ENCODE measurements around the gene GSX2.
"Not testable (repeated sequence)": the region's sequence is repeated elsewhere in the genome, so short reads cannot be mapped to it uniquely, and the experiment has no call there.

Gene GSX2

DNA sequence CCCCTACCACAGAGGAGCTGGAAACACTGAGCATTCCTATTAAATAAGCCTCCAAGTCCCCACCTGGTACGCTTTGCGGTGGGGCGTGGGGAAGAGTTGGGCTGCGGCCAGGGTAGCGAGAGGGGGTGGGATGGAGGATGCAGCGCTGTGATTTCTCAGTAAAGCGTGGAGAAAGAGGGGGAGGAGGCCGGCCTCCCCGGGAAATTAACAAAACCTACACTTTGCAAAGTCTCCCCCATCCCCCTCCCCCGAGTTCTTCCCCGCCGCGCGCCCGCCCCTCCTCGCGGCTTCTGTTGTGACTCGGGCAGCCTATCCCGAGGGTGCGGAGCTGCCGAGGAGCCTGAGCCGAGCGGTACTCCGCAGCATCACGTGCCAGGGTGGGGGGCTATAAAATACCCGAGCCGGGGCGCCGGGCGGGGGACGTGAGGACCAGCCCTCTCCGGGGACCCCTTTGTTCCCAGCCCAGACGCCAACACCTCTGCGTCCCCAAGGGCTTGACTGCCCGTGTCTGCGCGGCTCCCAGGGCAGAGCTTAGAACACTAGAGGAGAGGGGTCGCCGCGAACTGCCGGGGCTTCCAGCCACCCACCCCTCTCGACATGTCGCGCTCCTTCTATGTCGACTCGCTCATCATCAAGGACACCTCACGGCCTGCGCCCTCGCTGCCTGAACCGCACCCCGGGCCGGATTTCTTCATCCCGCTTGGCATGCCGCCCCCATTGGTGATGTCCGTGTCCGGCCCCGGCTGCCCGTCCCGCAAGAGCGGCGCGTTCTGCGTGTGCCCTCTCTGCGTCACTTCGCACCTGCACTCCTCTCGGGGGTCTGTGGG, at the start of gene GSX2:
Gene GSX2 (plus strand): TSS at position 416 of the 827 bp plus-strand sequence. CDS start 182 bp downstream, at position 598.
- no peak for DNase-seq

- no peak for DNase-seq
Observed at GRCh38 chr4:54050214-54050904, 49.6 kb upstream of the GSX2 start.

- not testable (repeated sequence) for DNase-seq
Observed at GRCh38 chr4:54053322-54053721, 46.6 kb upstream of the GSX2 start.

- no peak for DNase-seq
Observed at GRCh38 chr4:54054501-54054900, 45.5 kb upstream of the GSX2 start.

GRCh38 chr4:54055494-54055893, 44.5 kb upstream of the GSX2 start:
- no peak for DNase-seq

DNA sequence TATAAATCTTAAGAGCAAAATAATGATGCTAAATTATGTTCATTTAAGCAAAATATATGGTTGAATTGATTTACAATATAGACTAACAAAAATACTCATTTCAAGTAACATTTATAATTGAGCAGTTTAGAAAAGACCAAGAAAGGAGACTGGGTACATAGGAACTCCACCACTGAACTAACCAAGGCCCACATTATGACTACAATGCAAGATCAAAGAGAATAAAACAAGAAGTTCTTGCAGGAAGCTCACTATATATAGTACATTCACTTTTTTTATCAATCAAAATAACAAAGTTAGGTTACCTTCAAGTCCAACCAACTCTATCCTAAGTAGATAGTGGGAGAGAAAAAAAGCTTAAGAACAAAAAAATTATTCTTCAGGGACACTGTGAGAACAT, 43.6 kb upstream of the GSX2 start:
- DNase-seq: no peak

- DNase-seq: no peak
Observed at GRCh38 chr4:54058171-54058570, 41.8 kb upstream of the GSX2 start.

DNA sequence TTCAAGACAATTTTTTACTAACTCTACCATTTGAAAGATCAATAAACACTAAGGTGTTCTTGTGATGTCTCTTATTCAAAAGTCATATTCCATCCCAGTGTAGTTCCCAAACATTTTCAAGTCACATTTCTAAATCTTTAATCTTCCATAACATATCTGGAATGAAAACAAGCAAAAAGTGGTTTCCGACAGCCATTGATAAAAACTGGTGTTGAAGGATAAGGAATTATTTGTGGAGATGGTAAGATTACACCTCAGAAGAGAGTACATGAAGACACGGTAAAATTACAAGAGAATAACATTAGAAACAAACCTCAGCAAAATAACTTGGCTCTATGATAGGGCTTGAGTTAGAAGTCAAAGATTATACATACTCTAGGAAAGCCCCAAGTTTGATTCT, 39.8 kb upstream of the GSX2 start:
- DNase-seq: no peak

DNA sequence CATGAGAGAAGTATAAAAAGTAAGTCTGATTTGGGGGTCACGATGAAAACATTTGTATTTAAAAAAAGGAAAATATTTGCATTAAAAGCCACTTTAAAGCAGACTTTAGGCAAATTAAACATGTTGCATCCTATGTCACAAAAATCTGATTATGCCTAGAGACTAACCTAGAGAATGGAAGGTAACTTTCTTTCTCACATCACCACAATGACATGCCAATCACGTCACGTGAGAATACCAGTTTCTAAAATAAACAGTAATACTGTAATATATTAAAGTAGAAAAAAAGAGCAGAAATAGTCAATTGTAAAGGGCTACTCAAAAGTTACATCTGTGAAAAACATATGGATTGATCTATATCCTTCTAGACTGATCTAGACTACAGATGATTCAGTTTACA, 38.9 kb upstream of the GSX2 start:
- no peak for DNase-seq

- DNase-seq: no peak
Observed at GRCh38 chr4:54061873-54062272, 38.1 kb upstream of the GSX2 start.

- no peak for DNase-seq
Observed at GRCh38 chr4:54062392-54062791, 37.6 kb upstream of the GSX2 start.

DNA sequence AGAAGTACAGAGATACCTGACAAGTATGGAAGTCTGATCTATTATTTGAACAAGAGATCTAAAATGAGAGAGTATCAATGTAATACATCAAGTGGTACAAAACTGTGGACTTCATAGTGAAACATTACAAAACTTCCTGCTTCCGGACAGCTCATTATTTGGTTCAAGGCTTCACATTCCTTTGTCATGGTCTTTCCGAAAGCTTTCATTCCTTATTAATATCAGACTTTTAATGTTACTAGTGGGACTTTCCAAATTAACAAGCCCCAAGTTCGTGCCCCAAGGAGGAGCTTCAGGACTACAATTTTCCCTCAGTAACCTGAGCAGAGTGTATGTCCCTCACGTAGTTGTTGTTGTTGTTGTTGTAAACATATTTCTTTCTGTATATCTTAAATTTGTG, 36.7 kb upstream of the GSX2 start:
- DNase-seq: no peak

GRCh38 chr4:54063737-54064316, 36.1 kb upstream of the GSX2 start:
- DNase-seq: peak; percentile 20

DNA sequence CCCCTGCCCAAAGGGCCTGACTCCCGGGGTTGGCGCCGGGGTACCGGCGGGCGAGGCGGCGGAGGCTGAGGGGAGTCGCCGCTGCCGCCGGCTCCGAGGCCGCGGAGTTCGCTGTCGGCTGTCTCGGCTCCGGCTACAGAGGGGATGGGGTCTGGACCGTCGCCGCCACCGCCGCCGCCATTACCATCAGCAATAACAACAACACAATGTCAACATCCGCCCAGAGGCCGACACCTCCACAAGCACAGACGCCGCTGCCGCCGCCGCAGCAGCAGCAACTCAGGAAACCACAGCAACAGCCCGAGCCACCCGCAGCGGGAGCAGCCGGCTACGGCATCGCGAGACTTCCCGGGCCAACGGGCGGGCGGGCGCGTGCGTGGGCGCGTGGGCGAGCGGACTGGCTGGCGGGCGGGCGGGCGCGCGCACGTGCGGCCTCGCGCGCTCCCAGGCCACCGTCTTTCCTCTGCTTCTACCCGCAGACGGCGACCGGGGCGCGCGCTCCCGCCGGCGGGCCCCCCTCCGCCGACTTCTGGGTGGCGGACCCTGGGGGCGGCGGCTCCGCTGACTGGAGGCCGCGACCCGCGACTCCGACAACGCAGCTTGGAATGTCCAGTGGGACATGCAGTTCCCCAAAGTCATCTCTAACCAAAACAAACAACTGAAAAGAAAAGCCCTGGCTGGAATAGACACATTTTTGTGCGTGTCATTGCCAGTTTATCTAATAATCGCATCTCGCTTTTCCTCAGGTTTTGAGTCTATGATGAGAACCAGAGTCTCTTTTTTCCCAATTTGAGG, 35.4 kb upstream of the GSX2 start, which contains the start of gene CHIC2:
Gene CHIC2 (minus strand): TSS at position 289 of the 795 bp plus-strand sequence. CDS start 305 bp downstream, outside the sequence.
- peak; percentile 96 for DNase-seq

- DNase-seq: no peak
Observed at GRCh38 chr4:54065282-54066087, 34.5 kb upstream of the GSX2 start.

GRCh38 chr4:54066088-54066415, 33.9 kb upstream of the GSX2 start:
- no peak for DNase-seq

DNA sequence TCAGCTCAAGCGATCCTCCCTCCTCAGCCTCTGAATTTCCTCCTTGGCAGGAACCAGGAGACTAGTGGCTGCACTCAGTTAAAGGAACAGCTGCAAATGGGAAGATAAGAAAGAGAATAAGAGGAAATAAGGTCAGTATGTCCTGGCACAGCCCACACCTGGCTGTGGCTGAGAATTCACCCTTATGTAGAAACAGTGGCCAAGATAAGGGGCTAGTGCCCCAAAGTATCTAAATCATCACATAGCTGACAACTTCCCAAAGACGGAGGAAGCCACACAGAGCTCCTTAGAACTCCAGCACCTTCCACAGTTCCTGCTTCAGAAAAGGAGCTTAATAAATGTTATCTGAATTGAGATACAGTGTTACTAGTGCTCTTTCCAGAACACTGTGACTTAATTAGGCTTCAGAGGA, 33.2 kb upstream of the GSX2 start:
- no peak for DNase-seq

DNA sequence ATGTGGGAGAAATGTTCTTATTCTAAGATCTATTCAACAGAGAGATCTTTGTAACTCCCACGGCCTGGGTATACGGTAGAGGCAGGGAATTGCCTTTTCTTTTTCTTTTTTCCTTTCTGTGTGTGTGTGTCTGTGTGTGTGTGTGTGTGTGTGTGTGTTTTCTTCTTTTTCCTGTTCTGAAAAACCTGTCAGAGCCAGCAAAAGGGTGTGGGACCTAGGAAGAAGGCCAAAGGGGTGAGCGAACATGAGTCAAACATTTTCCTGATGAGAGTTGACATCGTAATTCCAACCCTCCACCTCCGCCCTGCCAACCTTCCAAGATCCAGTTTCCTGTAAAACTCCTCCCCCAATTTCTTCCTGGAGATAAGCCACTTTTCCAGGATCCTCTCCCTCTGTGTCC, 32.8 kb upstream of the GSX2 start:
- no peak for DNase-seq

DNA sequence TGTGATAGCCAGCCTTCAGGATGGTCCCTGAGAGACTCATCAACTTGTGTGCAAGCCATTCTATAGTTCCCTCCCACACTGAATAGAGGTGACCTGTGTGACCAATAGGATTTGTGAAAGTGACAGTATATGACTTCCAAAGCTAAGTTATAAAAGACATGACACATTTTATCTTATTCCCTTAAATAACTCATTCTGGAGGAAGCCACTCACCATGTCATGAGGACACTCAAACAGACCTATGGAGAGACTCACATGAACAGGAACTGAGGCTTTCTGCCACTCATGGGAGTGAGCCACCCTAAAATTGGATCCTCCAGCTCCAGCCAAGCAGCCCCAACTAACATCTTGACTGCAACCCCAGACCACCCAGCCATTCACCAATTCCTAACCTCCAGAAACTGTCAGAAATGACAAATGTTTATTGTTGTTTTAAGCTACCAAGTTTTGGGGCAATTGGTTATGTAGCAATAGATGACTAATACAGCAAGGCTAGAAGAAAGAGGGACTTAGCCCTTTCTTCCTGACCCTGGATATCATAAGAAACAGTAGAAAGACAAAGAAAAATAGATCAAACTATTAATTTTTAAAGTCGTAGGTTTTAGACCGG, 26.6 kb upstream of the GSX2 start:
- no peak for DNase-seq

GRCh38 chr4:54074381-54074780, 25.6 kb upstream of the GSX2 start:
- DNase-seq: no peak

- no peak for DNase-seq
Observed at GRCh38 chr4:54076673-54077072, 23.3 kb upstream of the GSX2 start.

DNA sequence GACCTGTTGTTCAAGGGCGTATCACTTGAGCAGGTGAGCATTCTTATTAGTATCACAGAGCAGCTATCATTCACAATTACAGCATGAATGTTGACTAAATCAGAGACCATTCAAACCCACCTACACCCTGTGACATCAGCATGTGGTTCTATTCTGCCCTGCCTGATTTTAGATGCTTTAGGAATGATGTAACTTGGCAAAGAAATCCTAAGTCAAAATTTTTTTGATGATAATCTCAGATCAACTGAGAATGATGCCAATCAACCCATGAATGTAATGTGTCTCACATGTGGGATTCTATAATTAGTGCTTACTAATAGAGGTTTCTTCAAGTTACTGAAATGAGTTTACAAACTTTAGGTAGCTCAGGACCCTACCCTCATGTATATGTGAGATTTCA, 22.2 kb upstream of the GSX2 start:
- no peak for DNase-seq
